HUES48 (cell line): ENCODE measurements around the gene WNT7A.

Experiments used
- H3K27ac ChIP-seq: one replicate; pipeline ENCODE4 v1.7.0; 2013; ENCODE audit warnings: low read depth, low read length, inconsistent platforms
- H3K27me3 ChIP-seq: 2 replicates; pipeline ENCODE4 v1.6.1; 2013; ENCODE audit warnings: mild to moderate bottlenecking, low read length; ENCODE audit not compliant: control insufficient read depth, insufficient read depth
- H3K36me3 ChIP-seq: 2 replicates; pipeline ENCODE4 v1.6.1; 2013; ENCODE audit warnings: low read length; ENCODE audit not compliant: control insufficient read depth, insufficient read depth
- H3K4me1 ChIP-seq: 2 replicates; pipeline ENCODE4 v1.6.1; 2013; ENCODE audit warnings: mild to moderate bottlenecking, low read length; ENCODE audit not compliant: control insufficient read depth, insufficient read depth
- H3K4me3 ChIP-seq: 2 replicates; pipeline ENCODE4 v1.5.1; 2013; ENCODE audit warnings: mild to moderate bottlenecking, low read depth, low read length
- H3K9ac ChIP-seq: 2 replicates; pipeline ENCODE4 v1.6.1; 2013; ENCODE audit warnings: mild to moderate bottlenecking, low read depth, low read length, moderate library complexity
- H3K9me3 ChIP-seq: 2 replicates; pipeline ENCODE4 v1.6.1; 2013; ENCODE audit warnings: low read length; ENCODE audit not compliant: control insufficient read depth, insufficient read depth

Gene WNT7A

GRCh38 chr3:13790376-13791197, 89.3 kb downstream of the WNT7A start:
- Histone ChIP-seq H3K4me1 (peaks cover 5% of the 10 kb centered on the region), H3K9me3 (no peaks in the 10 kb centered on the region), H3K4me3 (no peak overlapping the region), H3K27ac (no peak overlapping the region), H3K36me3 (no peaks in the 10 kb centered on the region), H3K27me3 (no peaks in the 10 kb centered on the region), H3K9ac (no peak overlapping the region)

- Histone ChIP-seq H3K4me3 (no peak overlapping the region), H3K9ac (no peak overlapping the region), H3K4me1 (peaks cover 11% of the 10 kb centered on the region), H3K9me3 (no peaks in the 10 kb centered on the region), H3K36me3 (no peaks in the 10 kb centered on the region), H3K27ac (no peak overlapping the region), H3K27me3 (no peaks in the 10 kb centered on the region)
These were observed 91.1 kb downstream of the WNT7A start for GRCh38 chr3:13788522-13789424.

GRCh38 chr3:13787533-13788132, 92.2 kb downstream of the WNT7A start:
- Histone ChIP-seq H3K36me3 (no peaks in the 10 kb centered on the region), H3K9me3 (no peaks in the 10 kb centered on the region), H3K9ac (no peak overlapping the region), H3K4me3 (no peak overlapping the region), H3K27ac (no peak overlapping the region), H3K4me1 (peaks cover 11% of the 10 kb centered on the region), H3K27me3 (no peaks in the 10 kb centered on the region)

DNA sequence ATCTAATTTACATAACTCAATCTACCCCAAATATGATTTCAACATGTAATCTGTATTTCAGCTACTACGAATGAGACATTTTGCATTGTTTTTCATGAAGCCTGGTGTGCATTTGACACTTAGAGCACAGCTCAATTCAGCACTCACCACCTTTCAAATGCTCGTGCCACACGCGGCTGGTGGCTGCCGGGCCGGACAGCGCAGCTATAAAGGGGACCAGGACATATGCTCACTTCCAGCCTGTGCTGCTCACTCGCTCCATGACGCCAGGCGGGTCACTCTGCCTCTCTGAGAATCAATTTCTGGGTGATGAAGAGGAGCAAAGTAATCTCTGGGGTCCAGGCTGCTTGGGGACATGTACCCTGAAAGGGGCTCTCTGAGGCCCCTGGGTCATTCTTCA, 93.1 kb downstream of the WNT7A start:
- Histone ChIP-seq H3K9me3 (no peaks in the 10 kb centered on the region), H3K4me3 (no peak overlapping the region), H3K4me1 (peaks cover 11% of the 10 kb centered on the region), H3K27ac (no peak overlapping the region), H3K9ac (no peak overlapping the region), H3K27me3 (no peaks in the 10 kb centered on the region), H3K36me3 (no peaks in the 10 kb centered on the region)

DNA sequence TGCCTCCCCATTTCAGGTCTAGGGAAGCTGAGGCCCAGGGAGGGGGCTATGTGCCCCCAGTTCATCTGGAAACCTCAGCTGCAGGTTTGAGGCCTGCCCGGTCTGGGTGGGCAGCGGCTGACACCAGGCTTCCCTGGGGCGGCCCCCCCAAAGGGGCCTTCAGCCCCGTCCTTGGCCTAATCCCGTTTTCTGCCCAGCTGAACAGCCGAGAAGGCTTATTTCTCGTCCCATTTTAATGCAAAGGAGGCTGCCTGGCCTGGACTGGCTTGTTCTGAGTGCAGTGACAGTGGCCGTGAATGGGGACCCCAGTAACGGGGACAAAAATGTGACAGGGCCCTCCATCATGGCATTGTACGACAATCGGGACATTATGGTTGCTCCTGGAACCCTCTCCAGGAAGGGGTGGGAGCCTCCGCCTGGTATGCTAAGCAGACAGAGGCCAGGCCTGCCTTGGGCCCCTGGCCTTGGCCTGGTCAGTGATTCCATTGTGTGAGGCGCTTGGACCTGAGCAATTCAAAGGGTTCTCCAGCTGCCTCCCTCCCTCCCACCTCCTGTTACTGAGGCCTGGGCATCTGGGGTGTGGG, 93.9 kb downstream of the WNT7A start:
- Histone ChIP-seq H3K9ac (no peak overlapping the region), H3K9me3 (no peaks in the 10 kb centered on the region), H3K36me3 (no peaks in the 10 kb centered on the region), H3K27ac (no peak overlapping the region), H3K4me1 (peaks cover 11% of the 10 kb centered on the region), H3K27me3 (no peaks in the 10 kb centered on the region), H3K4me3 (no peak overlapping the region)

GRCh38 chr3:13785351-13785750, 94.5 kb downstream of the WNT7A start:
- no peaks in the 10 kb centered on the region for H3K9me3 ChIP-seq
- H3K36me3 ChIP-seq = no peaks in the 10 kb centered on the region
- peaks cover 11% of the 10 kb centered on the region for H3K4me1 ChIP-seq
- no peak overlapping the region for H3K9ac ChIP-seq
- no peaks in the 10 kb centered on the region for H3K27me3 ChIP-seq
- H3K4me3 ChIP-seq = no peak overlapping the region
- no peak overlapping the region for H3K27ac ChIP-seq

- H3K27me3 ChIP-seq = no peaks in the 10 kb centered on the region
These were observed 96.4 kb downstream of the WNT7A start for GRCh38 chr3:13783476-13783875.

GRCh38 chr3:13782501-13782900, 97.4 kb downstream of the WNT7A start:
- Histone ChIP-seq H3K27ac (no peak overlapping the region), H3K27me3 (no peaks in the 10 kb centered on the region), H3K9ac (no peak overlapping the region)

More at GRCh38 chr3:13783476-13783875, 96.4 kb downstream of the WNT7A start:
- H3K9ac ChIP-seq = no peak overlapping the region
- no peaks in the 10 kb centered on the region for H3K9me3 ChIP-seq
- H3K4me1 ChIP-seq = peaks cover 11% of the 10 kb centered on the region
- H3K27ac ChIP-seq = no peak overlapping the region
- H3K36me3 ChIP-seq = no peaks in the 10 kb centered on the region
- no peak overlapping the region for H3K4me3 ChIP-seq

DNA sequence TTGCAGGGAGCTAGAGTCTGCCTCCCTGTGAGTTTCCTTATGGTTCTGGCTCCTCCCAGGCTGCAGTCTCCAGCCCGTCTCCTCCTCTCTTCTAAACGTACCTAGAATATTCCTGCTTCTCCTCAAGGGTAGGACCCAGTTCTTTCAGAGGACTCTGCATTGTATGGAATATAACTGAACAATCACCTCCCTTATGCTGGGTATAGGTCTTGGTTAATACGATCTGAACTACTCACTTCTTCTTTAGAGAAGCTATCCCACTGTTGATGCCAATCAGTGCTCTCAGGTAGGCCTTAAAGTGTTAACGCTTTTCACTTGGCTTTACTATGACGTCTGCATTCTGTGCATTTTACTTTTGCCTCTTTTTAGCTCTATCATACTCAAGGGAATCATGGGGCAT, 98.5 kb downstream of the WNT7A start:
- Histone ChIP-seq H3K4me1 (peaks cover 11% of the 10 kb centered on the region), H3K4me3 (no peak overlapping the region), H3K27ac (no peak overlapping the region), H3K36me3 (no peaks in the 10 kb centered on the region), H3K9me3 (no peaks in the 10 kb centered on the region), H3K27me3 (no peaks in the 10 kb centered on the region), H3K9ac (no peak overlapping the region)

More at GRCh38 chr3:13782501-13782900, 97.4 kb downstream of the WNT7A start:
- Histone ChIP-seq H3K4me3 (no peak overlapping the region), H3K4me1 (peaks cover 11% of the 10 kb centered on the region), H3K9me3 (no peaks in the 10 kb centered on the region), H3K36me3 (no peaks in the 10 kb centered on the region)

DNA sequence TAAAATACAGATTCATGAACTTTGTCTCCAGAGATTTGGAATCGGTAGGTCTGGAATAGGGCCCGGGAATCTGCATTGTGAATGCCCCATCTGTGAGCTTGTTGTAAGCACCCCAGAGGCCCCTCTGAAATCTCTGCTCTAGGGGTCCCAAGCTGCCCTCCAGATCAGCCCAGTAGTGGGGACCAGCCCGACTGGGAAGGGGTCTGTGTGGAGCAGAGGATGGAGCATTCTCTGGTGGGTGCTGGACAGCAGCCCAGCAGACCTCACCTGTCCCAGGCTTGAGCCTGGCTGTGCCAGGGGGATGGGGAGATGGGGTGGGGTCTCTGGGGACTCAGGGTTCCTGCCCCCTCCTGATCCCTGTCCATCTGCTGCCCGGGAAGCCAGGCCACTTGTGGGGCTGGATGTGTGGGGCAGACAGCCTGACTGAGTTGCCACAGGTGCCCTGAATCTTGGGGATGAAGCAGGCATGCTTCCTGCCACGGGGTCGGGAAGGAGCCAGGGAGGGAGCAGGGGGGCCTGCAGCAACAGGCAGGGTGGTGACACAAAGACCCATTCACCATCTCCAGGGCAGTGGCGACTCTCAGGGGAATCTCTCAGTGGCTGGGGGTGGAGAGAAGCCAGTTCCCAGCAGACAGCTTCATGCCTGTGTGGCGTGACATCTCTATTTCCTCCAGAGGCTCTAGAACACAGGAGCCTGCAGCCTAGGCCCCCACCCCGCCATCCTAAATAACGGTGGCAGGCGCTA, 99.3 kb downstream of the WNT7A start:
- Histone ChIP-seq H3K4me1 (peaks cover 6% of the 10 kb centered on the region), H3K4me3 (no peak overlapping the region), H3K27ac (no peak overlapping the region), H3K36me3 (no peaks in the 10 kb centered on the region), H3K9me3 (no peaks in the 10 kb centered on the region), H3K27me3 (no peaks in the 10 kb centered on the region), H3K9ac (no peak overlapping the region)
